Lower lobe of right lung (tissue), 2 donors: ENCODE measurements around the gene ZNF879. TPM values are rescaled to one million over a fixed set of nuclear protein-coding genes. Genes with fewer than 3 reads are reported as not detected.

Source experiments
- ATAC-seq, 2 donors: fragments of 200-7000 bp; cut with Tn5 transposase; one replicate each; pipeline ENCODE4 v1.9.1; 2020 to 2022; ENCODE audit warnings: mild to moderate bottlenecking in 2 of 2, moderate library complexity in 2 of 2
- DNase-seq: peaks from one replicate; pipeline ENCODE4 v3.0.0-alpha.2; 2020
- H3K27ac ChIP-seq: fragments of 200-600 bp; one replicate; pipeline ENCODE4 v1.8.0; 2022
- H3K27me3 ChIP-seq: fragments of 200-600 bp; one replicate; pipeline ENCODE4 v1.8.0; 2022; ENCODE audit warnings: low read depth
- H3K36me3 ChIP-seq: fragments of 200-600 bp; one replicate; pipeline ENCODE4 v1.8.0; 2022; ENCODE audit warnings: mild to moderate bottlenecking
- H3K4me1 ChIP-seq: fragments of 200-600 bp; one replicate; pipeline ENCODE4 v1.8.0; 2022
- H3K4me3 ChIP-seq: fragments of 200-600 bp; one replicate; pipeline ENCODE4 v1.8.0; 2022; ENCODE audit warnings: mild to moderate bottlenecking
- H3K9me3 ChIP-seq: fragments of 200-600 bp; one replicate; pipeline ENCODE4 v1.8.0; 2022
- intact Hi-C: fragments of 100-400 bp; cut with DNase I; formaldehyde crosslinking; loops from one replicate; pipeline ENCODE4 v1.11.0; 2022
- total RNA-seq: library from RNA; stranded (reverse); fragmentation: NEBNext Ultra II Directional; extraction: Animal tissue kit (Norgen Biotek cat#: 25700); gene quantifications from one replicate; pipeline ENCODE4 v1.2.1, GENCODE V29; 2021
- TF ChIP-seq, protein P1 (sequence below): fragments of 200-600 bp; IDR thresholded peaks from one replicate; pipeline ENCODE4 v1.8.0; 2022; ENCODE audit warnings: antibody characterized with exemption, mild to moderate bottlenecking
- donor health status: DM: no; HTN: yes; CAD: no; lungs with severe emphysema.

Gene ZNF879
- total RNA-seq, 1 donor from 2014 or later: 7.3 TPM

- intact Hi-C loops: no loop called here
- no peak overlapping the region for H3K27ac ChIP-seq
- peaks cover 34% of the 10 kb centered on the region for H3K27me3 ChIP-seq
- TF ChIP-seq, protein P1, sequence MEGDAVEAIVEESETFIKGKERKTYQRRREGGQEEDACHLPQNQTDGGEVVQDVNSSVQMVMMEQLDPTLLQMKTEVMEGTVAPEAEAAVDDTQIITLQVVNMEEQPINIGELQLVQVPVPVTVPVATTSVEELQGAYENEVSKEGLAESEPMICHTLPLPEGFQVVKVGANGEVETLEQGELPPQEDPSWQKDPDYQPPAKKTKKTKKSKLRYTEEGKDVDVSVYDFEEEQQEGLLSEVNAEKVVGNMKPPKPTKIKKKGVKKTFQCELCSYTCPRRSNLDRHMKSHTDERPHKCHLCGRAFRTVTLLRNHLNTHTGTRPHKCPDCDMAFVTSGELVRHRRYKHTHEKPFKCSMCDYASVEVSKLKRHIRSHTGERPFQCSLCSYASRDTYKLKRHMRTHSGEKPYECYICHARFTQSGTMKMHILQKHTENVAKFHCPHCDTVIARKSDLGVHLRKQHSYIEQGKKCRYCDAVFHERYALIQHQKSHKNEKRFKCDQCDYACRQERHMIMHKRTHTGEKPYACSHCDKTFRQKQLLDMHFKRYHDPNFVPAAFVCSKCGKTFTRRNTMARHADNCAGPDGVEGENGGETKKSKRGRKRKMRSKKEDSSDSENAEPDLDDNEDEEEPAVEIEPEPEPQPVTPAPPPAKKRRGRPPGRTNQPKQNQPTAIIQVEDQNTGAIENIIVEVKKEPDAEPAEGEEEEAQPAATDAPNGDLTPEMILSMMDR: no peak
- no peak for DNase-seq
- no peaks in the 10 kb centered on the region for H3K4me1 ChIP-seq
- no peak overlapping the region for H3K4me3 ChIP-seq
- no peak for ATAC-seq
- H3K9me3 ChIP-seq: peaks cover 10% of the 10 kb centered on the region
- no peaks in the 10 kb centered on the region for H3K36me3 ChIP-seq
These were observed 31.2 kb upstream of the ZNF879 start for GRCh38 chr5:178992291-178992895.

DNA sequence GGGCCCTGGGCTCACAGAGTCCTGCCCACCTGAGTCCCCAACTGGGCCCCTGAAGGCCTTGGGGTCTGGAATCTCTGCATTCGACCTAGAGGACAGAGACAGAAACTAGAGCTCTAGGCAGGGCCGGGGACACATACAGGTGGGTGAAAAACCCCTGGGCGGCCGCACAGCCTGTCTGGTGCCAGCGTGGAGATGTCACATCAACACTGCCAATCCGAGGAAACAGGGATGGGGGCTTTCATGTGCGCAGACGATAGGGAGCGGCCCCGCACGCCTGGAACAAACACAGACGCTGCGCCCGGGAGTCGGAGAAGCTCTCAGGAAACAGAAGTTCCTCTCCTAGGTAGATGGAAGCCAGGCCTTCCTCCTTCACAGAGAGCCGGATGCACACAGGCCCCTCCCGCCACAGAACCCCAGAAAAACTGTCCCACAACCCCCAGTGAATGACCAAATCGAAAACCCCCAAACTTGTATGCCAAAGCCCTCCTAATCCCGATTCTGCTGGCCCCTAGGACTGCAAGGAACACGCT lies 30.3 kb upstream of the ZNF879 start:
- Histone ChIP-seq H3K4me1 (no peaks in the 10 kb centered on the region), H3K27ac (no peak overlapping the region), H3K4me3 (no peak overlapping the region), H3K36me3 (no peaks in the 10 kb centered on the region), H3K9me3 (peaks cover 6% of the 10 kb centered on the region), H3K27me3 (peaks cover 34% of the 10 kb centered on the region)
- intact Hi-C loops: no loop called here
- TF ChIP-seq, protein P1: no peak
- DNase-seq: no peak
- no peak for ATAC-seq

DNA sequence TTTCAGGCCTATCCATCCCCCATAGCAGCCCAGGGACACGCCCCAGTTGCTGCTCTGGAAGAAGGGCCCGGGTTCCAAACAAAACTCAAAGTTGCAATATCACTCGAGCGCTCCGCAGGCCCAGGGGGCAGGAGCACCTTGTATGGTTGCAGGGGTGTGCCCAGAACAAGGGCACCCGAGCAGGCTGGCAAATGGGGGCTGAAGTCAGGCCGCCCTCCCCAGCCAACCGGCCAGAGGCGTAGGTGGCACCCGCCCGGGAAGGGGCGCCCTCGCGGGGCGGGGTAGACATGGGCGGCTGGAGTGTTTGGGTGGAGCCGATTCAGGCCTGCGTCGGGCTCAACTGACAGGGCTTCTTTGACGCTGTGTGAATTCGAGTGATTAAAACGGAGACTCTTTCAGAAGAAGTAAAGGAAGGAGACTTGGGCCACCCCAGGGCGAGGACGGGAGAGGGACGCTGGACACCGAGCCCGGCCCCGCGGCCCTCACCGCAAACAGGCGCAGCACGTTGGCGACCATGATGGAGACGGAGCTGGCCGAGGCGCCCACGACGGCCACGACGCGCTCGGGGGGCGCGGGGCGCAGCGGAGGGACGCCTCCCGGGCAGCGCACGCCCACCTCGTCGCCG lies 29.5 kb upstream of the ZNF879 start:
- intact Hi-C loops: no loop called here
- H3K27me3 ChIP-seq: peaks cover 34% of the 10 kb centered on the region
- H3K4me3 ChIP-seq: no peak overlapping the region
- no peaks in the 10 kb centered on the region for H3K36me3 ChIP-seq
- ATAC-seq (no peak), DNase-seq (no peak)
- no peaks in the 10 kb centered on the region for H3K9me3 ChIP-seq
- no peaks in the 10 kb centered on the region for H3K4me1 ChIP-seq
- TF ChIP-seq, protein P1: no peak
- H3K27ac ChIP-seq: no peak overlapping the region

DNA sequence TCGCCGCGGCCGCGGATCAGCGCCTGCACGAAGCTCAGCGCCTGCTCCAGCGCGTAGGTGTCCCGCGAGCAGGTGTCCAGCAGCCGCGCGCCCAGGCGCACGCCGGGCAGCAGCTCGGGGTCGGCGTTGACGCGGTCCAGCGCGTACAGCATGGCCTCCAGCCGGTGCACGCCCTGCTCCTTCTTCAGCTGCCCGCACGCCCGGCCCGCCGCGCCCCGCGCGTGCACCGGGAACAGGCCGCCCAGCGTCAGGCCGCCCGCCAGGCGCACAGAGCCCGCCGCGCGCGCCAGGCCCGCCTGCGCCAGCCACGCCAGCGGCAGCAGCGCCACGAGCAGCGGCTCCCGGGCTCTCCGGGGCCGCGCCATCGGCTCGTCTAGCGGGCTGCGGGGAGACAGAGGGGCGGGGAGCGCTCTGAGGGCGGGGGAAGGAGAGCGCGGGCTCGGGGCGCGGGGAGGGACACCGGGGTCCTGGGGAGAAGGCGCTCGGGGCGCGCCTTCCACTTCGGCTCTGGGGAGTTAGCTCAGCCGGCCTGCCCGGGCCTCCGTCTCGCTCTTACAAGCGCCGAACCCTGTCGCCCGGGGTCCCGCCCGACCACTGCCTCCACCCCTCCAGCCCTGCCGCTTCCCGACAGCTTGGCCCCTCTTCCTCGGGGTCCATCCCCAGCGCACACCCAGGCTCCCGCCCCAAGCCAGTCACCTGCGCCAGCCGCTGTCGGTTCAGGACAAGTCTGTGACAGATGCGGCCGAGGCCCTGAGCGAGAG lies 28.8 kb upstream of the ZNF879 start, which contains the start of gene GRM6:
Gene GRM6, minus strand, starts transcription at position 741 of the 761 bp plus-strand sequence. Its CDS starts 376 bp downstream, at position 365.
- no peak within 1 kb of the TSS for H3K4me3 ChIP-seq
- H3K4me1 ChIP-seq: no peaks in the 10 kb centered on the region
- no peak within 1 kb of the TSS for H3K27ac ChIP-seq
- ATAC-seq (no peak), DNase-seq (no peak)
- intact Hi-C loops: no loop called here
- TF ChIP-seq, protein P1: no peak
- peaks cover 34% of the 10 kb centered on the region for H3K27me3 ChIP-seq
- no peaks in the 10 kb centered on the region for H3K9me3 ChIP-seq
- no peaks in the 10 kb centered on the region for H3K36me3 ChIP-seq

GRCh38 chr5:178995341-178995690 lies 28.3 kb upstream of the ZNF879 start:
- H3K27ac ChIP-seq: no peak overlapping the region
- no peaks in the 10 kb centered on the region for H3K4me1 ChIP-seq
- DNase-seq (no peak), ATAC-seq (no peak)
- no peak overlapping the region for H3K4me3 ChIP-seq
- H3K36me3 ChIP-seq: no peaks in the 10 kb centered on the region
- TF ChIP-seq, protein P1: no peak
- intact Hi-C loops: no loop called here
- peaks cover 34% of the 10 kb centered on the region for H3K27me3 ChIP-seq
- no peaks in the 10 kb centered on the region for H3K9me3 ChIP-seq
